SK-N-SH (cell line): ENCODE results near the gene TGM5. TPM values are rescaled to one million over a fixed set of nuclear protein-coding genes. Genes with fewer than 3 reads are reported as not detected.

Experiments used
- CTCF ChIA-PET: fragments of 300-600, 350-600 bp; formaldehyde crosslinking; extraction: SDS; loops from one replicate; lab custom pipeline; 2021; lab: Yijun Ruan, JAX
- POLR2A ChIA-PET: fragments of 350-600 bp; sonication (Branson Sonifier 250); formaldehyde crosslinking; extraction: SDS; loops from one replicate; lab custom pipeline; 2020; ENCODE audit warnings: antibody characterized with exemption, inconsistent platforms; lab: Yijun Ruan, JAX
- DNase-seq: peaks from one replicate; pipeline ENCODE4 v3.0.0; 2012
- H2AFZ ChIP-seq: fragments of 200-600 bp; sonication (generic); 2 replicates; pipeline ENCODE4 v1.8.1; 2016; ENCODE audit warnings: antibody characterized with exemption, mild to moderate bottlenecking, low read depth
- H3F3A ChIP-seq: fragments of 200-600 bp; sonication (generic); replicated peaks from 2 replicates; pipeline ENCODE3; 2016; ENCODE audit warnings: antibody characterized with exemption, mild to moderate bottlenecking; ENCODE audit not compliant: insufficient read depth
- H3K27ac ChIP-seq, 2 experiments: fragments of 200-500 bp in 1 of 2; fragments of 200-600 bp in 1 of 2; sonication (Bioruptor generic) in 1 of 2; sonication (generic), shearing (Covaris generic) in 1 of 2; 2 replicates each; pipeline versions ENCODE4 v1.5.1 to v1.6.1; 2014 to 2016; ENCODE audit warnings: low read depth in 2 of 2, inconsistent platforms in 1 of 2, low read length in 1 of 2, mild to moderate bottlenecking in 1 of 2, mixed read lengths in 1 of 2
- H3K27me3 ChIP-seq: fragments of 200-600 bp; sonication (generic), shearing (Covaris generic); 2 replicates; pipeline ENCODE4 v1.6.1; 2016; ENCODE audit warnings: mixed run types; ENCODE audit not compliant: insufficient read depth
- H3K36me3 ChIP-seq, 2 experiments: fragments of 200-500 bp in 1 of 2; fragments of 200-600 bp in 1 of 2; sonication (Bioruptor generic) in 1 of 2; sonication (generic) in 1 of 2; replicated peaks in 1 of 2; 2 replicates each; pipeline versions ENCODE3 to v1.5.1; 2014 to 2016; ENCODE audit warnings: low read length in 1 of 2, mild to moderate bottlenecking in 1 of 2; ENCODE audit not compliant: insufficient read depth in 2 of 2, control insufficient read depth in 1 of 2
- H3K4me1 ChIP-seq, 2 experiments: fragments of 200-500 bp in 1 of 2; fragments of 200-600 bp in 1 of 2; sonication (Bioruptor generic) in 1 of 2; sonication (generic), shearing (Covaris generic) in 1 of 2; 2 replicates each; pipeline versions ENCODE4 v1.5.1 to v1.6.1; 2014 to 2016; ENCODE audit warnings: low read depth in 1 of 2, low read length in 1 of 2, mixed run types in 1 of 2; ENCODE audit not compliant: insufficient read depth in 2 of 2, control insufficient read depth in 1 of 2
- H3K4me2 ChIP-seq: fragments of 200-600 bp; sonication (generic), shearing (Covaris generic); 2 replicates; pipeline ENCODE4 v1.6.1; 2017; ENCODE audit warnings: mixed run types
- H3K4me3 ChIP-seq, 2 experiments: fragments of 200-500 bp in 1 of 2; fragments of 200-600 bp in 1 of 2; sonication (Bioruptor generic) in 1 of 2; sonication (generic), shearing (Covaris generic) in 1 of 2; 2 replicates each; pipeline versions ENCODE4 v1.5.1 to v1.8.1; 2014 to 2016; ENCODE audit warnings: low read depth in 2 of 2, inconsistent platforms in 1 of 2, low read length in 1 of 2, mild to moderate bottlenecking in 1 of 2, mixed read lengths in 1 of 2, moderate library complexity in 1 of 2
- H3K79me2 ChIP-seq: fragments of 200-600 bp; sonication (generic); 2 replicates; pipeline ENCODE4 v1.8.1; 2017; ENCODE audit warnings: mild to moderate bottlenecking; ENCODE audit not compliant: insufficient read depth
- H3K9ac ChIP-seq: fragments of 200-600 bp; sonication (generic); 2 replicates; pipeline ENCODE4 v1.6.1; 2017; ENCODE audit warnings: mixed run types
- H3K9me2 ChIP-seq: fragments of 200-600 bp; sonication (generic); 2 replicates; pipeline ENCODE4 v1.6.1; 2017; ENCODE audit warnings: mixed run types
- H3K9me3 ChIP-seq: fragments of 200-600 bp; sonication (generic); 2 replicates; pipeline ENCODE4 v1.6.1; 2017; ENCODE audit warnings: mixed run types, mild to moderate bottlenecking, moderate library complexity
- H4K20me1 ChIP-seq: fragments of 200-600 bp; sonication (generic); 2 replicates; pipeline ENCODE4 v1.6.1; 2017; ENCODE audit warnings: mild to moderate bottlenecking, mixed run types; ENCODE audit not compliant: insufficient read depth
- ELF1 ChIP-seq: IDR thresholded peaks from 2 replicates; pipeline ENCODE4 v1.4.0; 2012
- EZH2phosphoT487 ChIP-seq: fragments of 200-600 bp; sonication (generic); IDR thresholded peaks from 2 replicates; pipeline ENCODE4 v1.6.1; 2017; ENCODE audit warnings: low read depth, mixed run types, mild to moderate bottlenecking, antibody characterized with exemption, moderate library complexity, borderline replicate concordance
- GABPA ChIP-seq: IDR thresholded peaks from 2 replicates; pipeline ENCODE4 v1.4.0; 2012; ENCODE audit warnings: low read depth, mild to moderate bottlenecking
- NFIC ChIP-seq: IDR thresholded peaks from 2 replicates; pipeline ENCODE4 v1.4.0; 2012; ENCODE audit warnings: borderline replicate concordance
- RFX5 ChIP-seq: IDR thresholded peaks from 2 replicates; pipeline ENCODE4 v1.6.1; 2012; ENCODE audit warnings: mild to moderate bottlenecking, improper control_type of control experiment, low read length
- SMC3 ChIP-seq: IDR thresholded peaks from 2 replicates; pipeline ENCODE4 v1.6.1; 2012; ENCODE audit warnings: low read depth, low read length, improper control_type of control experiment
- USF1 ChIP-seq: IDR thresholded peaks from 2 replicates; pipeline ENCODE4 v1.4.0; 2012; ENCODE audit warnings: low read depth, borderline replicate concordance
- WGBS: methylation state at CpG from one replicate; pipeline ENCODE4 v1.1.6; 2017; ENCODE audit warnings: low lambda C conversion rate; 5-methylcytosine and 5-hydroxymethylcytosine counted together
- polyA plus RNA-seq, 3 experiments: library from polyadenylated mRNA; depleted of rRNA; stranded (reverse); fragments of >200 nt; gene quantifications; 2 replicates each; pipeline ENCODE4 v1.2.3, GENCODE V29; 2012
- TF ChIP-seq, protein P1 (sequence below): IDR thresholded peaks from 2 replicates; pipeline ENCODE4; 2012
- TF ChIP-seq, protein P2 (sequence below): fragments of 200-600 bp; sonication (generic); IDR thresholded peaks from 2 replicates; pipeline ENCODE4 v1.6.1; 2017; ENCODE audit warnings: antibody characterized with exemption, mild to moderate bottlenecking, moderate library complexity

TGM5 gene
- polyA plus RNA-seq, 1 of the 3 experiments (the other 2 are of a cell fraction), result not detected

- H3K4me1 ChIP-seq, result no peaks in the 10 kb centered on the region
- no peaks in the 10 kb centered on the region for H3K9me2 ChIP-seq
- H2AFZ ChIP-seq, result no peak overlapping the region
- POLR2A ChIA-PET, result no interaction called here
- CTCF ChIA-PET, result interaction anchor here (1.1 to 8.2 kb wide), 7 partner anchors 12 to 53 kb away, joined by 3 to 167 read pairs (median 4); no protein-coding TSS in a partner anchor
- H3F3A ChIP-seq, result no peaks in the 10 kb centered on the region
- no peaks in the 10 kb centered on the region for H3K9me3 ChIP-seq
- no peak overlapping the region for H3K9ac ChIP-seq
- no peak overlapping the region for H3K4me3 ChIP-seq
- no peak overlapping the region for H3K27ac ChIP-seq
- WGBS, result 92% methylated on average over 1 of the region's 2 CpGs
- H3K27me3 ChIP-seq, result peaks cover 18% of the 10 kb centered on the region; the same call in 1 of the 2 replicates
- no peaks in the 10 kb centered on the region for H3K36me3 ChIP-seq
- no peaks in the 10 kb centered on the region for H4K20me1 ChIP-seq
- TF ChIP-seq NFIC, result no peak
- TF ChIP-seq, protein P1, sequence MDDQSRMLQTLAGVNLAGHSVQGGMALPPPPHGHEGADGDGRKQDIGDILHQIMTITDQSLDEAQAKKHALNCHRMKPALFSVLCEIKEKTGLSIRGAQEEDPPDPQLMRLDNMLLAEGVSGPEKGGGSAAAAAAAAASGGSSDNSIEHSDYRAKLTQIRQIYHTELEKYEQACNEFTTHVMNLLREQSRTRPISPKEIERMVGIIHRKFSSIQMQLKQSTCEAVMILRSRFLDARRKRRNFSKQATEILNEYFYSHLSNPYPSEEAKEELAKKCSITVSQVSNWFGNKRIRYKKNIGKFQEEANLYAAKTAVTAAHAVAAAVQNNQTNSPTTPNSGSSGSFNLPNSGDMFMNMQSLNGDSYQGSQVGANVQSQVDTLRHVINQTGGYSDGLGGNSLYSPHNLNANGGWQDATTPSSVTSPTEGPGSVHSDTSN, result no peak
- no peak for TF ChIP-seq GABPA
- TF ChIP-seq EZH2phosphoT487, result no peak
- TF ChIP-seq SMC3, result no peak
- TF ChIP-seq RFX5, result no peak
- TF ChIP-seq, protein P2, sequence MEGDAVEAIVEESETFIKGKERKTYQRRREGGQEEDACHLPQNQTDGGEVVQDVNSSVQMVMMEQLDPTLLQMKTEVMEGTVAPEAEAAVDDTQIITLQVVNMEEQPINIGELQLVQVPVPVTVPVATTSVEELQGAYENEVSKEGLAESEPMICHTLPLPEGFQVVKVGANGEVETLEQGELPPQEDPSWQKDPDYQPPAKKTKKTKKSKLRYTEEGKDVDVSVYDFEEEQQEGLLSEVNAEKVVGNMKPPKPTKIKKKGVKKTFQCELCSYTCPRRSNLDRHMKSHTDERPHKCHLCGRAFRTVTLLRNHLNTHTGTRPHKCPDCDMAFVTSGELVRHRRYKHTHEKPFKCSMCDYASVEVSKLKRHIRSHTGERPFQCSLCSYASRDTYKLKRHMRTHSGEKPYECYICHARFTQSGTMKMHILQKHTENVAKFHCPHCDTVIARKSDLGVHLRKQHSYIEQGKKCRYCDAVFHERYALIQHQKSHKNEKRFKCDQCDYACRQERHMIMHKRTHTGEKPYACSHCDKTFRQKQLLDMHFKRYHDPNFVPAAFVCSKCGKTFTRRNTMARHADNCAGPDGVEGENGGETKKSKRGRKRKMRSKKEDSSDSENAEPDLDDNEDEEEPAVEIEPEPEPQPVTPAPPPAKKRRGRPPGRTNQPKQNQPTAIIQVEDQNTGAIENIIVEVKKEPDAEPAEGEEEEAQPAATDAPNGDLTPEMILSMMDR, result no peak
- TF ChIP-seq ELF1, result no peak
- no peak for TF ChIP-seq USF1
- DNase-seq, result no peak
- H3K79me2 ChIP-seq, result no peaks in the 10 kb centered on the region
- no peak overlapping the region for H3K4me2 ChIP-seq
These were observed 36.0 kb downstream of the TGM5 start for GRCh38 chr15:43230640-43231115.

GRCh38 chr15:43229977-43230376 lies 36.8 kb downstream of the TGM5 start:
- Histone ChIP-seq H3K27ac (no peak overlapping the region), H3K27me3 (peaks cover 18% of the 10 kb centered on the region; the same call in 1 of the 2 replicates), H3K4me3 (no peak overlapping the region), H3K9me2 (no peaks in the 10 kb centered on the region), H3K4me1 (no peaks in the 10 kb centered on the region), H2AFZ (no peak overlapping the region), H3K79me2 (no peaks in the 10 kb centered on the region), H3K4me2 (no peak overlapping the region), H3K36me3 (no peaks in the 10 kb centered on the region), H4K20me1 (no peaks in the 10 kb centered on the region), H3K9ac (no peak overlapping the region), H3K9me3 (no peaks in the 10 kb centered on the region), H3F3A (no peaks in the 10 kb centered on the region)
- no peak for DNase-seq
- ChIA-PET CTCF (interaction anchor here (1.1 to 8.2 kb wide), 8 partner anchors 8 to 54 kb away, joined by 3 to 167 read pairs (median 4); no protein-coding TSS in a partner anchor), POLR2A (no interaction called here)
- no peak for TF ChIP-seq SMC3
- no peak for TF ChIP-seq GABPA
- 31% methylated on average over 5 of the region's 5 CpGs for WGBS
